DMS53 (cell line): Measurements from ENCODE around the gene GPC3.
A peak's percentile ranks its signal among the peaks of the same experiment; 100 is the strongest.
"Not testable (repeated sequence)": the region's sequence is repeated elsewhere in the genome, so short reads cannot be mapped to it uniquely, and the experiment has no call there.

Experiments used
- DNase-seq: peaks from one replicate; lab custom pipeline; 2025; lab: John Stamatoyannopoulos, UW

Gene GPC3

GRCh38 chrX:133926099-133926498 lies 59.3 kb downstream of the GPC3 start:
- no peak for DNase-seq

GRCh38 chrX:133924548-133924947 lies 60.8 kb downstream of the GPC3 start:
- no peak for DNase-seq

- no peak for DNase-seq
Measured at GRCh38 chrX:133923548-133923947, 61.8 kb downstream of the GPC3 start.

DNA sequence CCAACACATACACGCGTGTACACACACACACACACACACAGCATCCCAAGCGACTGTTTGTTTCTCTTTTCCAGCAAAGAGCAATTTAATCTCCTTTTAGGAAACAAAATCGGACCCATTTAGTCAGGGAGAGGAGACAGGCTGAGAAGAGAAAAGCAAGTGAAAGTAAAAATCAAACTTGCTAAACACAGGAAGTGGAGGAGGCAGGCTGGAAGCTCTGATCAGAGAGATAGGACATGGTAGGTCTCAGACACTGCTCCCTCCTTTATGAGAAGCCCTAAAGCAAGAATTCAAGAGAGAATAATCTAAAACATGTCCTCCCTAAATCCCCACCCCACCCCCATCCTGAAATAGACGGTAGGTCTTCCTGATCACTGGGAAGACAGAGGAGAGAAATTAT lies 62.3 kb downstream of the GPC3 start:
- DNase-seq: no peak

- DNase-seq: peak; percentile 15
Measured at GRCh38 chrX:133922390-133922771, 63.0 kb downstream of the GPC3 start.

- peak; percentile 92 for DNase-seq
Measured at GRCh38 chrX:133921764-133922389, 63.5 kb downstream of the GPC3 start.

- no peak for DNase-seq
Measured at GRCh38 chrX:133921086-133921485, 64.3 kb downstream of the GPC3 start.

GRCh38 chrX:133918361-133918771 lies 67.0 kb downstream of the GPC3 start:
- no peak for DNase-seq

GRCh38 chrX:133916984-133917722 lies 68.2 kb downstream of the GPC3 start:
- DNase-seq: no peak

- DNase-seq: no peak
Measured at GRCh38 chrX:133913658-133914388, 71.6 kb downstream of the GPC3 start.

DNA sequence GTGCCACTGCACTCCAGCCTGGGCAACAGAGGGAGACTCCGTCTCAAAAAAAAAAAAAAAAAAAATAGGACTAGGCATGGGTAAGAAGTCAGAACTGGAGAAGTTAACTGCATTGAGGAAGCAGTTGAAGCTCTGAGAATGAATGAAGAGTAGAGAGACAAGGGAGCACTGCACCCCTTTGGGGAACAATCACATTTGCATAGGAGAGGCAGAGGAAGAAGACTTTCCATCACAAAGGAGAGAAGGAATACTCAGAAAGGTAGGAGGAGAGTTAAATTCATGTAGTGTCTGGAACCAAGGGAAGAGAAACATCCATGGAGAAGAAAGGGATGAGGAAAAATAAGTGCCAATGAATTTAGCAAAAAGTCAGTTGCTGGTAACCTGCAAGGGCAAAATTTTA lies 72.4 kb downstream of the GPC3 start:
- DNase-seq: no peak

GRCh38 chrX:133911825-133912495 lies 73.4 kb downstream of the GPC3 start:
- no peak for DNase-seq

GRCh38 chrX:133910539-133910938 lies 74.9 kb downstream of the GPC3 start:
- no peak for DNase-seq

DNA sequence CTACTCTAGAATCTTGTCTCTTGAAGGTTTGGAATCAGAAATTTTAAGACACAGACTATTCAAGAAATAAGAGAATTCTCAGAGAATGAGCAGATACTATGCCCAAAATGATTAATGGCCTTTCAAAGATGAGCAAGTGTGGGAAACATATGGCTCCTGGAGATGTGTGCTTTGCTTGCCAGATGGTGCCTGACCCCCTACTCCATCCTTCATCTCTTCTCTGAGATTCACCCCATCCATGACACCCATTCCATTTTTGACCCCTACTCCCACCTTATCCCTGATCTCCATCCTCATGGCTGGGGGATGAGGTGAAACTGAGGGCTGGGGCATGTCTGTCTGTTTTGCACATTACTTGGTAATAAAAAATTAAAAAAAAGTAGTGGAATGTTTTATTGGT lies 75.5 kb downstream of the GPC3 start:
- DNase-seq: no peak

GRCh38 chrX:133908223-133908955 lies 77.0 kb downstream of the GPC3 start:
- no peak for DNase-seq

DNA sequence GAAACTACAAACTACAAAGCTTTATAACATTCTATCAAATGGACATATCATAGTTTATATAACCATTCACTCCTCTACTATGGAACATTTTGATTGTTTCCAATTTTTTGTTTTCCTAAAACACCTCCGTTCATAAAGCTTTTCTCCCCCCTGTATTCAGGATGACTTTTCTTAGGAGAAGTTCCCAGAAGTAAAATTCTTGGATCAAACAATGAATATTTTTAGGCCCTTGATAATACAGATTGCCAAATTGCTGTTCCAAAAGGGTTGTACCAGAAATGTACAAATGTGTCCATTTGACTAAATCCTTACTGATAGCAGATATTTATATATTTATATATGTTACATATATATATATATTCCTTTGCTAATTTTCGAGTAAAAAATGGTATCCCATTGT lies 77.8 kb downstream of the GPC3 start:
- no peak for DNase-seq

DNA sequence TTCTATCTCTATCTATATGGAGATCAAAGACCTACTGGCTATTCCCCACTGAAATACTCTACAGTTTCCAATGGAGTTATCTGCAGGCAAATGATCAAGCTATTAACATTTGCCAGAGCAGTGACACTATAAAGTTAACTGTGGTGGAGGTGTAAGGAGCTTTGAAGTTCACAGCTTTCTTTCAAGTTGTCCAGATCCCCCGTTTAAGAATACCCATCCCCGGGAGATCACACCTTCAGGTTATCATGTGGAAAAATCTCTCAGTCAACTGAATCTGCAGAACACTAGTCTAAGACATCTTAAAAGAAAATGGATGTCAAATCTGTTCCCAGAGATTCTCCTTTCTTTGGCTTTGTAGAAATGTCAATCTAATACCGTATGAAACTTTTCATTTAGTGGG lies 80.1 kb downstream of the GPC3 start:
- no peak for DNase-seq

DNA sequence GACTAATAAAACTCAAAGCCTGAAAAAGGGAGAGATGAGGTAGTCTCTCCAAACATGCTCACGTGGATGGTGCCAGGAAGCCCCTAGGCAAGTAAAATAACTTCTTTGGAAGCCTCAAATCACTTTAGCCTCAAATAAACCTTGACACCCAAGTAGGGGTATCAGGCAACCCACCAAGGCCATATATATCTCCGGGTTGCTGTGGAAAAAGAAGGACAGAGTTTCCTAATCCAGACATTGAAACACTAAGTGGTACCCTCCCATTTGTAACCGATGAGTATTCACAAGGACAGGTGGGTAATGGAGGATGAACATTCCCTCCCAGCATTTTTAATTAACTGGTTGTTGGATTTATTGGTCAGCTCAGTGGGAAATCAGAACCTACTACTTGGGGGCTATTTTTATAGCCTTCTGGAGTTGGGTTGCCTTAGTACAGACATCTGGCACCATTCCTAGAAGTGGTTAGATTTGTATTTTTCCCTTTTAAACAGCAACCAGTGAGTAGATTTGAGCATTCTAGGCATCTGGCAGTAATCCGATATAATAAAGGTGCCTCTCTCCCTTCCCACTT lies 87.7 kb downstream of the GPC3 start:
- DNase-seq: no peak

GRCh38 chrX:133892337-133892736 lies 93.1 kb downstream of the GPC3 start:
- no peak for DNase-seq

- no peak for DNase-seq
Measured at GRCh38 chrX:133888984-133889383, 96.4 kb downstream of the GPC3 start.

- DNase-seq: not testable (repeated sequence)
Measured at GRCh38 chrX:133888084-133888483, 97.3 kb downstream of the GPC3 start.
